Testis (tissue), 3 donors: ENCODE results near the gene LKAAEAR1. TPM values are rescaled to one million over a fixed set of nuclear protein-coding genes. Genes with fewer than 3 reads are reported as not detected.

ENCODE experiments used
- DNase-seq: peaks from one replicate; pipeline ENCODE4 v3.0.0-alpha.2; 2019
- H3K27ac ChIP-seq, 2 donors: fragments of 200-600 bp; sonication (generic); one replicate each; pipeline ENCODE4 v1.5.1; 2019
- H3K27me3 ChIP-seq: fragments of 200-600 bp; sonication (generic); one replicate; pipeline ENCODE4 v1.5.1; 2019
- H3K36me3 ChIP-seq: fragments of 200-600 bp; sonication (generic); one replicate; pipeline ENCODE4 v1.5.1; 2017; ENCODE audit warnings: low read depth; ENCODE audit errors: missing control alignments
- H3K4me1 ChIP-seq: fragments of 200-600 bp; sonication (generic); one replicate; pipeline ENCODE4 v1.5.1; 2019
- H3K4me3 ChIP-seq, 2 donors: fragments of 200-600 bp; sonication (generic); one replicate each; pipeline ENCODE4 v1.5.1; 2017 to 2019
- H3K9me3 ChIP-seq: fragments of 200-600 bp; sonication (generic); one replicate; pipeline ENCODE4 v1.5.1; 2017
- CTCF ChIP-seq, 3 experiments: fragments of 450-650 bp in 2 of 3; fragments of 200-600 bp in 1 of 3; sonication (generic) in 1 of 3; IDR thresholded peaks; one replicate each; pipeline ENCODE4 v1.5.1; 2016 to 2019; ENCODE audit warnings: antibody characterized with exemption in 3 of 3, mild to moderate bottlenecking in 2 of 3, moderate library complexity in 1 of 3
- POLR2A ChIP-seq: fragments of 450-650 bp; IDR thresholded peaks from one replicate; pipeline ENCODE4 v1.6.1; 2017; ENCODE audit warnings: antibody characterized with exemption, mild to moderate bottlenecking, moderate library complexity
- WGBS, 2 donors: methylation state at CpG; one replicate each; pipeline ENCODE4 v1.1.5; 2018; 5-methylcytosine and 5-hydroxymethylcytosine counted together
- intact Hi-C: fragments of 100-400 bp; cut with DNase I; formaldehyde crosslinking; loops from one replicate; pipeline ENCODE4 v1.15.1; 2023; ENCODE audit warnings: low total_unique reads
- polyA plus RNA-seq: library from polyadenylated mRNA; stranded (reverse); fragments of 350-450 nt; fragmentation: Illumina TruSeq; extraction: RNeasy Lipid Tissue Mini Kit (QIAGEN cat#74804); gene quantifications from one replicate; pipeline ENCODE4 v1.2.3, GENCODE V29; 2014; ENCODE audit warnings: low read depth, low replicate concordance; ENCODE audit not compliant: insufficient read depth
- total RNA-seq, 2 donors: library from RNA; depleted of rRNA; stranded (reverse); fragments of >200 nt; gene quantifications; one replicate each; pipeline ENCODE4 v1.2.3, GENCODE V29; 2016

LKAAEAR1 gene
- total and polyA plus RNA-seq, 3 donors from 2014 or later: 6.6 to 89.9 (median 45.3) TPM

- TF ChIP-seq POLR2A (no peak), CTCF (IDR thresholded peaks at IDR 0.05) (no peak)
- intact Hi-C loops: no loop called here
- WGBS, 2 donors: 87% methylated on average over 15 to 17 of the region's 17 CpGs
- no peaks in the 10 kb centered on the region for H3K4me1 ChIP-seq
- H3K9me3 ChIP-seq: no peaks in the 10 kb centered on the region
- no peaks in the 10 kb centered on the region for H3K36me3 ChIP-seq
- H3K27me3 ChIP-seq: no peaks in the 10 kb centered on the region
- no peak overlapping the region for H3K4me3 ChIP-seq
- DNase-seq: peak; percentile 12
- H3K27ac ChIP-seq: no peak overlapping the region
Observed at GRCh38 chr20:64116541-64117431, 32.6 kb upstream of the LKAAEAR1 start.

- no peaks in the 10 kb centered on the region for H3K27me3 ChIP-seq
- no peaks in the 10 kb centered on the region for H3K9me3 ChIP-seq
- no peaks in the 10 kb centered on the region for H3K36me3 ChIP-seq
- peak; percentile 10 for DNase-seq
- H3K27ac ChIP-seq: no peak overlapping the region
- TF ChIP-seq CTCF (IDR thresholded peaks at IDR 0.05) (no peak), POLR2A (no peak)
- intact Hi-C loops: no loop called here
- no peaks in the 10 kb centered on the region for H3K4me1 ChIP-seq
- WGBS, 2 donors: 87 to 89% methylated on average over 17 to 21 of the region's 21 CpGs
- H3K4me3 ChIP-seq: no peak overlapping the region
Observed at GRCh38 chr20:64116016-64116415, 31.8 kb upstream of the LKAAEAR1 start.

- Histone ChIP-seq H3K36me3 (no peaks in the 10 kb centered on the region), H3K4me1 (no peaks in the 10 kb centered on the region), H3K27ac (no peak overlapping the region), H3K4me3 (no peak overlapping the region), H3K9me3 (no peaks in the 10 kb centered on the region), H3K27me3 (no peaks in the 10 kb centered on the region)
- no peak for DNase-seq
- TF ChIP-seq CTCF (IDR thresholded peaks at IDR 0.05) (no peak), POLR2A (no peak)
- intact Hi-C loops: no loop called here
- 79 to 81% methylated on average over 6 to 14 of the region's 14 CpGs for WGBS, 2 donors
Observed at GRCh38 chr20:64115171-64115911, 31.1 kb upstream of the LKAAEAR1 start.

GRCh38 chr20:64114356-64114971 lies 30.3 kb upstream of the LKAAEAR1 start:
- Histone ChIP-seq H3K4me3 (no peak overlapping the region), H3K9me3 (no peaks in the 10 kb centered on the region), H3K4me1 (no peaks in the 10 kb centered on the region), H3K27me3 (no peaks in the 10 kb centered on the region), H3K27ac (no peak overlapping the region), H3K36me3 (no peaks in the 10 kb centered on the region)
- 85 to 89% methylated on average over 13 to 14 of the region's 14 CpGs for WGBS, 2 donors
- no peak for TF ChIP-seq POLR2A
- TF ChIP-seq CTCF (IDR thresholded peaks at IDR 0.05): no peak
- intact Hi-C loops: no loop called here
- DNase-seq: peak; percentile 11
